HG03442 (cell line): ENCODE results near the gene TOMM6.
"Not testable (repeated sequence)": the region's sequence is repeated elsewhere in the genome, so short reads cannot be mapped to it uniquely, and the experiment has no call there.

Experiments
- ATAC-seq: cut with Tn5 transposase; IDR thresholded peaks from one replicate; pipeline ENCODE4 v1.9.1; 2021; ENCODE audit warnings: mild to moderate bottlenecking, moderate library complexity; ENCODE audit not compliant: unreplicated experiment

The TOMM6 gene

DNA sequence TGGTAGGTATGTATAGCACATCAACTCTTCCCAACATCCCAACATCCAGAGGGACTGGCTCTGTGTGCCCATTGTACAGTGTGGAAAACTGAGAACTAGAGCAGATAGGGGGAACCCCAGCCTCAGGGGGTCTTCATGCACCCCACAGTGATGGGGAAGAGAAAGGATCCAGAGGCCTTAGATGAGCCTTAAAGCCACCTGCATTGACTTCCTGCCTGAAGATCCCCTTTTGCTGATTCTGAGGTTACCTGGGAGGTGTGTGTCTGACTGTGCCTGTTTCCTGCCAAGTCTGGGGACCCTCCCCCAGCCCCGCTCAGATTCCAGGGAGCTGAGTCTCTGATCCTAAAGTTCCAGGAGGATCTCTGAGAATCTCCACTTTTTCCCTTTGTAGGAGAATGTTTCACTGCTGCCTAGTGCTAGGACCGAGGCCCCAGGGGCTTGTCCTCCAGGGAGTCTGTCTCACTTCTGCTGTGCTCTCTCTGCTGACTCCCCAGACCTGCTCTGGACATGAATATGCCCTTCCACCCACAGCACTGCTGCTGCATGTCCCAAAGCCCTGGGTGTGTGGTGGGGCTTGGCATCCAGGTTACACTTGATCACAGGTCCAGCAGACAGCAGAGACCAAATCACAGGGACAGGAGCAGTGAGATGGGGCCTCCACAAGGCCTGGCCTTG is 27.5 kb upstream of the TOMM6 start:
- no peak for ATAC-seq

DNA sequence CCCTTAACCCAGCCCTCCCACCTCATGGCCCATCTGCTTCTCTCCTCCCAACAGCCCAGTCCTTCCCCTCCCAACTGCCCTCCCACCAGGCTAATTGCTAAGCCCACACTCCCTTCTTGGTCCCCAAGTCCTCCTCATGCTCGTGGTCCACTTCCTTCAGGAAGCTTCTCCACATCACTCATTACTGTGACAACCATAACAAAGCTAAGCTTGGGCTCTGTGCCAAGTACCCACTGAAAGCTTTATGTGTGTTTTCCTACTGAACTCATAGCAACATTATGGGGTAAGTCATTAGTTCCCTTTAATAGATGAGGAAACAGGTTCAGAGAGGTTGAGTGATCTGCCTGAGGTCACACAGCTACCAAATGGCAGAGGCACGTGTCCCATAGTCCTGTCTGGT is 24.0 kb upstream of the TOMM6 start:
- no peak for ATAC-seq

DNA sequence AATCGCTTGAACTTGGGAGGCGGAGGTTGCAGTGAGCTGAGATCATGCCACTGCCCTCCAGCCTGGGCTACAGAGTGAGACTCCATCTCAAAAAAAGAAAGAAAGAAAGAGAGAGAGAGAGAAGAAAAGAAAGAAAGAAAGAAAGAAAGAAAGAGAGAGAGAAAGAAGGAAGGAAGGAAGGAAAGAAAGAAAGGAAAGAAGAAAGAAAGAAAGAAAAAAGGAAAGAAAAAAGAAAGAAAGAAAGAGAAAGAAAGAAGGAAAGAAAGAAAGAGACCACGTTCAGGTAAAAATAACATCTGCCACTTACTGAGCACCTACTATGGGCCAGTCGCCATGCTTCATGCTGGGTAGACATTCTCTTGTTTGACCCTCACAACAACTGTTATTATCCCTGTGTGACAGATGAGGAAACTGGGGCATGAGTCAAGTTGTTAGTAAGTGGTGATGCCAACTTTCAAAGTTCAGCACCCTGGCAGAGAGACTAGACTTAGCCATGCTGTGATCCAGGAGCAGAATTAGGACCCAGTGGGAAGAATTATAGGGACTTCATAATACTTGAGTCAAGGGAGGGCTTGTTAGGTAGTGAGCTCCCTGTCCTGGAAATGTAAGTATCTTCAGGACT is 21.3 kb upstream of the TOMM6 start:
- ATAC-seq: not testable (repeated sequence)

DNA sequence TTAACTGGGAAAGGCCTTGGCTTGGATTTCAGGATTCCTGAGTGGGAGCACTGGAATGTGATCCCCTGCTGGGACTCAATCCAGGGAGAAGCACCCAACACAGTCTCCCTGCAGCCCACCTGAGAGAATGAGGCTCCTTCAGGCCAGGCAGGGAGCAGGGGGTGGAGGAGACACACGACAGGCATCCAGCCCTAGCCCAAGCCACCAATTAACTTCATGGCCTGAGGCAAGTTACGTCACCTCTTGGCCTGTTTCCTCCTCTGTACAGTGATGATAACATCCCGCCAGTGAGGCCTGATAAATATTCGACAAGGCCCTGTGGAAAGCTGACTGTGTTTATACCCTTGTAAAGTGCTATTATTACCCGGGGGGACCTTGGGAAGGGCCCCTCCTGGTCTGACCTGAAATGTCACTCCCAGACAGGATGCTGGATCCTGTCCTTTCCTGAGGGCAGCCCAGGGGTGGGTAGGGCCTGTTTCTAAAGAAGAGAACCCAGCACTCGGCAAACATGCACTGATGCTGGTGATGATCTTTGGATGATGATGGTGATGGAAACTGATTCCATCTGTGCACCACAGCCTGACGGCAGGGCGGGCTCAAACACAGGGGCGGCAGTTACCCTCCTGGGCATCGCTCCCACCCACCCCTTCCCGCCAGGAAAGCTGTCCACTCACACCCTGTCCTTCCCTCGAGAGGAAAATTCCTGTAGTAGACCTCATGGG is 20.2 kb upstream of the TOMM6 start:
- no peak for ATAC-seq

DNA sequence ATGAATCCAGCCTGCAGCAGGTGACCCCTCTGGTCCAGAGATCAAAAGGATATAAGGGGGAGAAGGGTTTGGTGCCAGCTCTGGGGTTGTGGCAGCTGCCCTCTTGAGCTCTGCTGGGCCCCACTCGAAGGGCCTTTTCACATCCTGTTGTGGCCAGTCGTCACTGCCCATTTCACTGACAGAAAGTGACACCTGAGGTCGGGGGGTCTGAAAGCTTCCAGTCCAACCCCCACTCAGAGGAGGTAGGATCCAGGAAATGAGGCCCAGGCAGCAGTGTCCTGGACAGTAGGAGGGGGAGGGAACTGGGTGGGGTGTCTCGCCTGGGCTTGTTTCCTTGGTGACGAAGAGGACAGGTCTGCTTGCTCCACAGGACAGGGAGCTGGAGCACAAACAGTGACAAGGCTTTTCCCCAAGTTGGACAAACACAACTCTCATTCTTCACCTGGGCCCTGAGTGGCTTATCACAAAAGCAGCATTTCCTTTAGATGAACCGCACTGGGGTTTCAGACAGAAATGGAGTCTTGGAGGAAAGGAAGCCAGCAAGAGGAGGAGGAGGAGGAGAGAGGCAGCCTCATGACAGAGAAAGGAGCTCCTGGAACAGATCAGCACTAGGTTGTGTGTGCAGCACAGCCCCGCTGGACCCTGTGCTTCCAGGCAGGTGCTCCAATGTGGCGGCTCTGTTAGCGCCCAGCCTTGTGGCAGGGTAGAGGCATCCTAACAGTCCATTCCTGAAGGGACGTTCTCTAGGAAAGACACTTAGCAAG is 18.8 kb upstream of the TOMM6 start:
- no peak for ATAC-seq

DNA sequence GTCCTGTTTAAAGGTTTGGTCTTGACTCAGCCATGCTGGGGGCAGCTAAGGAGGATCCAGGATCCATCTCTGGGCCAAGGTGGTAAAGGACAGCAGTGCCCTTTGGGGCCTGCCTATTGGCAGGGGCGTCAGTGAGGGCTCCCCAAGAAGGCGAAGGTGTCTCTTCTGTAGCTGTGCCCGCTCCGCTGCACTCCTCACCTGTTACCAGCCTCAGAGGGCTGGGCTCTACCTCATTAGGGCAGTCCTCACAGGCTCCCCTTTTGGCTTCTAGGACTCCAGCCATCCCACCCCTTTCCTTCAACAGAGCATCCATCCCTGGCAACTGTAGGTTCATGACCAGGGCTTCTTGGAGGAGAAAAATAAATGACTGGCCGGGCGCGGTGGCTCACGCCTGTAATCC is 18.1 kb upstream of the TOMM6 start:
- ATAC-seq: no peak

DNA sequence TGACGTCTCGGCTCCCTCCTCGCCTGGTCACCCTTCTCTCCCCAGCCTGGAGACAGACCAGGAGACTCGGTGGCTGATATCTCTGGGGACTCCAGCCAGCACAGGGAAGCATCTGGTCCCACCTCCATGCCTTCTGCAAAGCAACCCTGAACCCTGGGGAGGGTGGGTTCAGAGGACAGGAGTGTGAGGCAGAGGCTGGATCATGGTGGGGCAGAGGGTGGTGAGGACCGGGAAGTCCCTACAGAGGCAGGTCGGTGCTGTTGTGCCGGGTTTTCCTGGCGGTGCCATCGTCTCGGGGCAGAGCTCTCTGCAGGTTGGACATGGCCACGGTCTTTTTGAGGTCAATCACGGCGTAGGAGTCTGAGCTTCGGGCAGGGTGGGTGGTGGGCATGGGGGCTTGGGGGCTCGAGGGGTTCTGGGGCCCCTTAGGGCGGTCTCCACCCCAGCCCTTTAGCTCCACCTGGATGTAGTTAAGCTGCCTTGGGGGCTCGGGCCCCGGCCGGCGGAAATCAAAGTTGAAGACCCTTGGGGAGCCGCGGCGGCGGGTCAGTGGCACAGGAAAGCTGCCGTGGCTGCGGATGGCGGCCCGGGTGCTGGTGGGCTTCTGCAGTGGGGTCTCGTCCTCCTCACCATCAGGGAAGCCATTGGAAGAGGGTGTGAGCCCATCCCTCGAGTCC is 17.0 kb upstream of the TOMM6 start:
- no peak for ATAC-seq

DNA sequence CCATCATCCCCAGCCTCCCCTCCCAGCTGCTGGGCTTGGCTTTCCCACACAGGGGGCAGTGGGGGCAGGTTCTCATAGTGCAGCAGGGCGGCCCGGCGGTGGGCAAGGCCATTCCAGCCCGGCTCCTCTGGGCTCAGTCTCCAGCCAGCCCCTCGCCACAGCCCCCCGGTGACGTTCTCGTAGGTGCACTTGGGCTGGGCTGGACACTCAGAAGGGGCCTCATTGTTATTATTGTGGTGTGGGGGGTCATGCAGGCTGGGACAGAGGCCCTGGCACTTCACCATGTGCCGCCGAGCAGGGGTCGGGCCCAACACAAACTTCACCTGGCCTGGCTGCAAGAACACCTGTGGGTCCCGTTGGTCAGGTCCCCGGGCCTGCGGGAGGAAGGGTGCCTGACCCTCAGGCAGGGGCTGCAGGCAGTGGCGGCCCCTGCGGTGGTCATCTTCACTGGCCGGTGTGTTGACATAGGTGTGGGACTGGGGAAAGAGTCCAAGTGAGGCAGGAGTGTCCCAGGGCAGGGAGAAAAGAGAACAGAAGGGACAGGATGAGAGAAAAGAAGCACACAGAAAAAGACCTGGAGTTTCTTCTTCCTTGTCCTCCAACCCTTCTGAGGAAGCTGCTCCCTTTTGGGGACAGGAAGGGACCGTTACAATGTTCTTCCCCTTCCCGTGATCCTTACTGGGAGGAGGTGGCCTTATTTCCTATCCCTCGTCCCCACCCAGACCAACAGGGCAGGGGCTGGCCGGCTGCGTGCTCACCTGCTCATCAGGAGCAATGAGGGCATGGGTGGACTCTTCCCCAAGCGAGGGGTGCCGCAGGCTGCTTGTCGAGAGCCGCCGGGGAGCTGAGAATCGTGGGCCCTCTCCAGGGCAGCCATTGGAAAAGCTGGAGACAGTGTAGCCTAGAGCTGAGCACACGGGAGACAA is 16.2 kb upstream of the TOMM6 start:
- ATAC-seq: no peak

DNA sequence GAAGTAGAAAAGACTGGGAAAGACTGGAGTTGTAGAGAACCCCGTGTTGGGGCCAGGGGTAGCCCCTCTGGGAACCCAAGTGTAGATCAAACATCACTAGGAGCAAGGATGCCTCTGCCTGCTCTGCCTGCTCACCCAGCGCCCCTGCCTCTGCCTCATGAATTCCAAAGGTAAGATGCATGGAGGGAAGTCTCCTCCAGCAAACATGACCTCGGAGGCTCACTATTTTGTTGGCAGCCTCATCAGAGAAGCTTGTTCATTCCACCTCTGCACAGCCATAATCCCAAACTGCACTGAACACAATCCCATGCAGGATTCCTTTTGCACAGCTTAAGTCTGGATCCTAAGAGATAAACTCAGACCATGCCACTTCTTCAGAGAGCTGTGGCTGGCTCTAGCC is 12.7 kb upstream of the TOMM6 start:
- ATAC-seq: no peak

DNA sequence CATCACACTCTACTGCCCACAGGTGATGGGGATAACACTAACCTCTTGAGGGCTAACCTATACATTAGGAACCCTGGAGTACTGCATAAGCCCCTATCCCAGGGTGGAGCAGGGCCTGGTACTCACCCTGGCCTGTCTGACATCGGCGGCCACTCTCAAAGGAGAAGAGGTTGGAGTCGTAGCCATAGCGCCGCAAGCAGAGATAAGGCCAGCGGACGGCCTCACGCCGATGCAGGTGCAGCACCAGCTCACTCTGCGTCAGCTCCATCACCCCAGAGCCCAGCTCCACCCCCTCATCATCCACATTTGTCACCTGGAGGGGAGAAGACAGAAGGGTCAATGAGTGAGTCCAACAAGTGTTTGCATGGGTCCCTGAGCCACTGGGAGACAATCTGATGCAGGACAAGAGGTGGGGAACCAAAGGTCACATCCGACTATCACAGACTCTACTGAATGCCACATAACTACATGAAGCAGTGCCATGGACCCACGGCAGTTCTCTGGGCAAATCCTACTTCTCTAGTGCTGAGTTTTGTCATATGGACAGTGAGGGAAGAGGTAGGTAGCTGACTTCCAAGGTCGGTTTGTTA is 12.1 kb upstream of the TOMM6 start:
- no peak for ATAC-seq

DNA sequence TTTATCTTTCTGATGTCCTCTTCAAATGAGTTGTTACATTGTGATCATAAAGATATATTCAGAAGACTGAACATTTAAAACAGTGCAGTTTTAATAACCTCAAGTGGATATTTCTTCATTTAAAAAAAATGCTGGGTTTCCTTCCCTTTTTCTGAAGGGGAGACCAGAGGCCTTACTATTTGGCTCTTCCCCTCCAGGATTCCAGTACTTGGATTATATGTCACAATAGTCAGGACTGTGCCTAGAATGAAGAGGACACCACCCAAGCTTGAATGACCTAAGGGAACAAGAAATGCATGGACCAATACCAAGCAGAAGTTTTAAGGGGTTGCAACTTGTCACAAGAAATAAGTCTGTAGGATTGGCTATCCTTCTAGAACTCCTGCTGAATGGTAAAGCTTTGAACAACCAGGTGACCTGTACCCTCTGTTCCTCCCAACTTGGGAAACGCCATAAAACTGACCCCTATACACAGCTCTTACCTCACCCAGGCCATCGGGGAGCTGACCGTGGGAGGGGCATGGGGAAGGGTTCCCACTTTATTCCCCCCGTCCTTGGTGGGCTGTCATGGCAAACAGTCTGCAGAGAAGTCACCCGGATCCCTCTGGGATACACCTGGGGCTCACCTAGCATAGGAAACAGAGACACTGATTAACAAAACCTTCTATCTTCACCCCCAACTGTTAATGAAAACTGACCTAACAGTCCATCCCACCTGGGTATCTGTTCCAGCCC is 9.8 kb upstream of the TOMM6 start:
- ATAC-seq: no peak

DNA sequence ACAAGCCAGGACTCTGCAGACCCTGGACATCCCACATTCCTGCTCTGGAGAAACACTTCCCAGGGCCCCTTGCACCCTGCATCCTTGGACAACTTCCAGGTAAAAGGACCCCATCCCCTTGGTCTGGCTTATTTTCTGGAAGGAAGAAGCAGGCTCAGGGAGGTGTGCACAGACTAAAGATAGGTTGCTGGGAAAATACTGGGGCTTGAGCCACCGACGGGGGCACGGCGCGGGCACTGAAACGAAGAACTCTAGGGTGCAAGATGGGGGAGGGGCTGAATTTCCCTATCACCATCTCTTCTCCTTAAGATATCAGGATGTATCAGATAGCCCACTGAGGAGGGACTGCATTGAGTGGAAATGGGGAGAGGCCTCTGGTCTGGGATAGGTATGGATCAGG is 8.6 kb upstream of the TOMM6 start:
- ATAC-seq: no peak

DNA sequence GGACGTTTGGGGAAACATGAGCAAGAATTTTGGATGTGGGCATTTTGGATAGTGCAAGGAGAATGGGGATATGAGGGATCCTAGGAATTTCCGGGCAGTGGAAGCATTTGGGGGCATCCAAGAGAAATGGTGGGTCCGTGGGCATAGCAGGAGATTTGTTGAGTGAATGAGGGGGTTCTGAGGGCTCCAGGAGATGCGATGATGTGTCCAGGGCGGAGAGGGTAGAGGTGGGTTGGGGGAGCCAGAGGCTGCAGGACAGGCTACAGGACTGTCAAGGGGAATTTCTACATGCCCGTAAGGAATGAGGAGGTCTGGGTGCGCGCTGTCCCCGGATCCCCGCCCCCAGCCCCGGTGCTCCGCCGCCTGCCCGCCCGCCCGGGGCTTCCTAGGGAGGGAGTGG is 8.2 kb upstream of the TOMM6 start:
- ATAC-seq: no peak

DNA sequence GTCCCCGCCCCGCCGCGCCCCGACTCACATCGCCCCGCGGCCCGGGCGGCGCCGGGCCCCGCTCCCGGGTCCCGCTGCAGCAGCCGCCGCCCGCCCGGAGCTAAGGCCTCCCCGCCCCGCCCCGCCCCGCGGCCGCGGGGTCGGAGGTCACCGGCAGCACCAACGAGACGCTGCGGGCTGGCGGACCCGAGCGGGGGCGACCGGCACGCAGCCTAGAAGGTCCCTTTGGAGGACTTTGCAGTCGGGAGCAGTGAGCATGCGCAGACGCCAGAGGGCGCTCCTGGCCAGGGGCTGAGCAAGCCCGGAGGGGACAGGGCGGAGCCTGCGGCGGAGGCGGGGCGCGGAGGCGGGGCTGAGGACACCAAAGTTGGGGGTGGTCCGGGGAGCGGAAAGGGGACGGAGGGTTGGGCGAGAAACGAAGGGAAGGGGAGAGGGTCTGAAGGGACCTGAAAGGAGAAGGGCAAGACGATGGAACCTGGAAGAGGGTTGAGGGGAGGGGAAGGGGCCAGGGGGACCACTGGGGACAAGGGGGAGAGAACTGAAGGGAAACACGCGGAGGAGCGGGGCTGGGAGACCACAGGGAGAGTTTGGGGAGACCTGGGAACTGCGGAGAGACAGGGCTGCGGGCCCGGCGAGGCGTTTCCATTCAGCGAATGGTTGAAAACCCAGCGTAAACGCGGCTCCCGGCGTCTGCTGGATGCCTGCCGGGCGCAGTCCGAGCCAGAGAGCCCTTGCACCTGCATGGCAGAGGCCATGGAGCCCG is 7.5 kb upstream of the TOMM6 start, which contains the start of gene FRS3:
FRS3 (minus strand) TSS at position 113 of the 763 bp plus-strand sequence. CDS start 2,913 bp downstream, outside the sequence.
- peak; percentile 93 for ATAC-seq

DNA sequence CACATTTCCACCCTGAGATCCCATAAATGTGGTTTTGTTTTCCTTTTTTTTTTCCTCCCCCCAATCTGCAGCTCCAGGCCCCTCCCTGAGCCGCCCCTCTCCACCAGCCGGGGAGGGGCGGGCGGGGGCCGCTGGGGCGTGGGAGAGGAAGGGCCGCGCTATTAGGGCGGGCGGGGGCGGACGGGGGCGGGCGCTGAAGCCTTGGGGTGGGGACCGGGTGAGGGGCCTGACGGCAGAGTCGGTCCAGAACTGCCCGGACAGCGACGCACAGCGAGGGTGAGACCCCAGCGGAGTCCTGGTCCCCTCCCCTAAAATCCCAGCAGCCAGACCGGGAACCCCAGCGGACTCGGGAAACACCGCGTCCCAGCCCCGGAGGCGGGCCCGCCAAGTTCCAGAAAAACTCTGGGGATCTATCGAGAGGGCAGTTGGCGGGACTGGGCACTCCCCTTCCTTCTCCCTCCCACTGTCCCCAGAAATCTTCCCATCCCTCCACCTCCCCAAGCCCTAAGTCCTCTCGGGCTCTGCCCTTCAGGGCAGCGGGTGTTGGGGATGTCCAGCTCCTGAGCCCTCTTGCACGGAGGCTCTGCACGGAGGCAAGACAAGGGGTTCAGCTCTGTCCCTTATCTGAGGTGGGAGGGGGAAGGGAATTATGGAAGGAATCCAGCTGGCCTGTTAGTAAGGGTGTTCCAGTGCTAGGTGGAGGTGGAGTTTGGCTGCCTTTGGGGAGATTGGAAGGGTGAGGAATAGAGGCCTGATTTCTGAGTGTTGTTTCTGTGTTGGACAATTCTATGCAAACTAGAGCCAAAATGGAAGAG is 6.7 kb upstream of the TOMM6 start, which contains the start of gene PRICKLE4:
PRICKLE4 (plus strand) TSS at position 232 of the 815 bp plus-strand sequence. CDS start 2,692 bp downstream, outside the sequence.
- no peak for ATAC-seq

DNA sequence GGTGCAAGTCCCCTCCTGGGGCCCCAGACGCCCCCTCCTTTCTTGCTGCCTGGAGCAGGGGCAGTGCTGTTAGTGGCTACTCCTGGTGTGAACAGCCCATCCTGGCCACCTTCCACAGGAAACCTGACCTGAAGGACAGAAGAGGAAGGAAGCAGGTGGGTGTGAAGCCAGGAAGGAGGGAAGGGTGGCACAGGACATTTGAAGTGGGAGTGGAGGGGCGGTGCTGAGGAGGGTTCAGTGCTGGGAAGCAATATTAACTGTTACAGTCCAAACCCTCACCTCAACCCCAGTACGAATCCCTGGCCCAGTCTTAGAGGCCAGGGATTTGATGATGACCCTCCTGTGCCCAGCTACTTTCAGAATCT is 6.1 kb upstream of the TOMM6 start:
- no peak for ATAC-seq
